ENCODE results near the gene STAMBPL1. TPM values are rescaled to one million over a fixed set of nuclear protein-coding genes. Genes with fewer than 3 reads are reported as not detected.
A peak's percentile ranks its signal among the peaks of the same experiment; 100 is the strongest.
"Not testable (repeated sequence)": the region's sequence is repeated elsewhere in the genome, so short reads cannot be mapped to it uniquely, and the experiment has no call there.

STAMBPL1 gene
- total RNA-seq: 1.8 TPM

DNA sequence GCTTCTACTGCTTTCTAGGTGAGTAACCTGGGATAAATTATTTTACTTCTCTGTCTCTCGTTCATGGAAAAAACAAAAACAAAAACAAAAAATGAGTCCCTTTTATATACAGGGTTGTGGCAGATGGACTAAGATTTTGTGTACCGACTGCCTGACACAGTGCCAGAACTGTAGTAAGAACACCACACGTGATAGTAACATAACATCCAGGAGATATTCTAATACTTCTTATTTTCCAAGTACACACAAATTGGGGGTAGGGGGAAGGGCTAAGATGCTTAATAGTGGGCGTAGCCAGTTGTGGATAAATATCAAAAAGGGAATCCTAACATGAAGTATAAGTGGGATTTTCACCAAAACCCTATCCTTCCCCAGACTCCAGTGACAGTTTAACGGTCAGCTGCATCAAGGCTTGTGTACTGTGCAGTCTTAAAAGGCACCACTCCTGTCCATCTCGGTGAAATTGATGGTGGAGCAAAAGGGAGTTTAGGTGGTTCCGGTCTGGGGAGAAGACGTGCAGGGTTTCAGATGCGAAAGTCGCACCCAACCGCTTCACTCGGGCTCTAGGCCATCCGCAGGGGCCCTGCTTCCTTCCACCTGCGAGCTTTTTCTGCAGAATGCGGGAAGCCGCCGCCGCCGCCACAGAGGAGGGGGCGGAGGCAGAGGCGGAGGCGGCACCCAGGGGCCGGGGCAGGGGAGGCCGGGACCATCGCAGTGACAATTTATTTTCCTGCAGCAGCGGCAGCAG is at the start of gene STAMBPL1:
Gene STAMBPL1, plus strand, starts transcription at position 712 of the 748 bp plus-strand sequence. CDS start 21,464 bp downstream, outside the sequence.
- peak; percentile 68 for ATAC-seq
- DNase-seq (ENCODE audit: low spot score): peak; percentile 62

DNA sequence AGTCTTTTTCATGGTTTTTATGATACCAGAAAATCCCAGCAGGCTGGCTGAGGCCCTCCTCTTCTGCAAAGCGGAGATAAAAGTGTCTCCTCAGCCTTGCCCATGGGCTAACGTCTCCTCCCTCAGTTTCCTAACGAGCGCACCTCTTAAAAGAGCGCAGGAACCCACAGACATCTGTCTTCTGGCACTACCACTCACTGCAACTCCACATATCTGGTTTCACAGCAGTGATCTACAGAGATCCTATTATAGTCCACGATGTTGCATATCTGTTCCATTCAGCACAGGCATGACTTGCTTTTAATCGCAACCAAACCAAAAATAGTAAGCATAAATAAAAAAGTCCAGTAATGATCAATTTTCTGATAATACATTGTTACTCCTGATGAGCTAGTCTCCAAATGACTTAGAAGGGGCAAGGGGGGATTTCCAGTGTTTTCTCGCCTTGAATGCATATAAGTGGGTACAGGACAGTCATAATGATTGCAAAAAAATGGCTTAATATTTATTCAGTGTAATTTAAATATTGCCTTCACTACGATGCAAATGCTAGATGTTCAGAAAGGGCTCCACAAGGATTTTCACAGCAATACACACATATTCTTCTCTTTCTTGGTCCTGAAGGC is 49.3 kb upstream of the STAMBPL1 start:
- DNase-seq (ENCODE audit: low spot score) (no peak), ATAC-seq (no peak)

DNA sequence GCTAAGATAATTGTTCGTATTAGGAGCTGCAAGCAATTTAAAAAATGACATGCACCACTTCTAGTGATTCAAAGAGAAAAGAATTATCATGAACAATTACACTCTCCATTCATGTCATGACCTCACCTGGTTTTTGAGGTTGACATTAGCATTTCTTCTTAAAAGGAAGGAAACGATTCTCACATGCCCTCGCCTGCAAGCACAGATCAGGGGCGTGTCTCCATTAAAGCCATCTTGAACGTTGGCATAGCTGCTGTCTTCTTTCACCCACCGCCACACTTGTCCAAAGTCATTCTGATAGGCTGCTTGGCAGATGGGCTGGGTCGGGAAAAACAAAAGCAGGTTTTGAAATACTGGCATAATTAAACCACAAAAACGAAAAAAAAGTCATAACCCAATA is 48.3 kb upstream of the STAMBPL1 start:
- ATAC-seq (no peak), DNase-seq (ENCODE audit: low spot score) (no peak)

- ATAC-seq: no peak
- DNase-seq (ENCODE audit: low spot score): no peak
Observed at GRCh38 chr10:88832376-88832775, 47.7 kb upstream of the STAMBPL1 start.

DNA sequence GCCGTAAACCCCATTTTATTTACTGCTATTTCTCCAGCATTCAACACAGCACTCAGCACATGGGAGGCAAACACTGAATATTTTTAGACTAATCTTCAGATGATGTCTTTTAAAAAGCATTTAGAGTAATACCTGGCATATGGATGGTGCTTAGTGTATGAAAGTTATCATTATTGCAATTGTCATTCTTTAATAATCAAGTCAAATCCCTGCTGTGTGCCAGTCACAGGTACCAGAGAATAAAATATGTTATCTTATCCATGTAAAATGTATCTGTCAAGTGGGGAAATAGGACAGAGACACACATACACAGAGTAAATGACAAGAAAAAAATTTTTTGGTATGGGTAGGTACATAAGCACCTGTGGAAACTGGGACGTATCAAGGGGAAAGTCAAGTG is 46.9 kb upstream of the STAMBPL1 start:
- DNase-seq (ENCODE audit: low spot score): no peak
- ATAC-seq: no peak

DNA sequence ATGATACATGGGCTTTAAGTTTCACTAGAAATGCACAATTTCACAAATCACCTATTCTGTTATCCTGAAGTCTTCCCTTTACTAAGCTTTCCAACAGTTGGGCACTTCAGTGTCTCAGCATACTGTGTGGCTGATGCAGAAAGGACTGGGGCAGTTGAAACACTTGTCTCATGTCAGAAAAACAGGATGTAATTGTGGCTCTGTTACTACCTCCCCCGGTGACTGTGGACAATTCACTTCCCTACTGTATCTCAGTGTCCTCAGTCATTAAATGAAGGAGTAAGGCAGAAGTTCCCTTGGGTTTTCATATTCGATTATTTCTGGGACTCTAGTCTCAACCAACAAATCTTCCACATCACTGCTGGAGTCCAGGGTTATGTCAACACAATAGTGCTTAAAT is 46.3 kb upstream of the STAMBPL1 start:
- DNase-seq (ENCODE audit: low spot score) (no peak), ATAC-seq (no peak)

DNA sequence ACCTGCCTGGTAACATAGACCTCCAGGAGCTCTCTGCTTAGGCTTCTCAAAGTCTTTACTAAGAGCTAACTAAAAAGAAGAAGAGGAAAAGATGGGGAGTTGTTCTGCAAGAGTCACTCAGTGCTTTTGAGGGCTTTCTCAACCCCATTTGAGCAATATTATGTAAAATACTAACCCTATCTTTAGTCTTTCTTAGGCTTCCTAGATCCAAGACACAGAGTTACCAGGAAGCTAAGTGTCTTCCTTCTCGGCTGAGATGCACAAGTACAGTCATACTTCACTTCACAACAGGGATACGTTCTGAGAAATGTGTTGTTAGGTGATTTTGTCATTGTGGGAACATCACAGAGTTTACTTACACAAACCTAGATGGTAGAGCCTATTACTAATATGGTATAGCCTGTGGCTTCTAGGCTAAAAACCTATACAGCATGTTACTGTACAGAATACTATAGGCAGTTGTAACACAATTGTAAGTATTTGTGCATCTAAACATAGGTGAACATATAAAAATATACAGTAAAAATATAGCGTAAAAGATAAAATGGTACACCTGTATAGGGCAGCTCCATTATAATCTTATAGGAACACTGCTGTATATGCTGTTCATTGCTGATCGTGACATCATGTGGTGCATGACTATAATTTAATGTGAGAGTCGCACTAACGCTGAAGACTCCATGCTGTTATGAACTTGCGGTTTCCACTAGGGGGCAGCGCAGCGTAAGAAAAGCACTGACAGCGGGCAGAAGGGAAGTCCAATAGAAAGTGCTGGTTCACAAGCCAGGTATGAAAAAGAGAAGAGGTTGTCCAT is 44.7 kb upstream of the STAMBPL1 start:
- ATAC-seq: peak; percentile 97
- peak; percentile 86 for DNase-seq (ENCODE audit: low spot score)

GRCh38 chr10:88835910-88836221 is 44.2 kb upstream of the STAMBPL1 start:
- ATAC-seq: peak; percentile 3

DNA sequence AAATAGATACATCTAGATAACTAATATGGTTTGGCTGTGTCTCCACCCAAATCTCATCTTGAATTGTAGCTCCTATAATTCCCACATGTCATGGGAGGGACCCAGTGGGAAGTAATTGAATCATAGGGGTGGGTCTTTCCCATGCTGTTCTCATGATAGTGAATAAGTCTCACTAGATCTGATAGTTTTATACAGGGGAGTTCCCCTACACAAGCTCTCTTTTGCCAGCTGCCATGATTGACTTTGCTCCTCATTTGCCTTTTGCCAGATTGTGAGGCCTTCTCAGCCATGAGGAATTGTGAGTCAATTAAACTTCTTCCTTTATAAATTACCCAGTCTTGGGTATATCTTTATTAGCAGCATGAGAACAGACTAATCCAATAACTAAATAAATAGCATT is 42.4 kb upstream of the STAMBPL1 start:
- not testable (repeated sequence) for ATAC-seq; DNase-seq (ENCODE audit: low spot score)

More at GRCh38 chr10:88835910-88836221, 44.2 kb upstream of the STAMBPL1 start:
- no peak for DNase-seq (ENCODE audit: low spot score)

GRCh38 chr10:88838766-88839350 is 41.2 kb upstream of the STAMBPL1 start:
- ATAC-seq: no peak

GRCh38 chr10:88840104-88840503 is 39.9 kb upstream of the STAMBPL1 start:
- ATAC-seq (peak; percentile 49), DNase-seq (ENCODE audit: low spot score) (no peak)

More at GRCh38 chr10:88838766-88839350, 41.2 kb upstream of the STAMBPL1 start:
- no peak for DNase-seq (ENCODE audit: low spot score)

DNA sequence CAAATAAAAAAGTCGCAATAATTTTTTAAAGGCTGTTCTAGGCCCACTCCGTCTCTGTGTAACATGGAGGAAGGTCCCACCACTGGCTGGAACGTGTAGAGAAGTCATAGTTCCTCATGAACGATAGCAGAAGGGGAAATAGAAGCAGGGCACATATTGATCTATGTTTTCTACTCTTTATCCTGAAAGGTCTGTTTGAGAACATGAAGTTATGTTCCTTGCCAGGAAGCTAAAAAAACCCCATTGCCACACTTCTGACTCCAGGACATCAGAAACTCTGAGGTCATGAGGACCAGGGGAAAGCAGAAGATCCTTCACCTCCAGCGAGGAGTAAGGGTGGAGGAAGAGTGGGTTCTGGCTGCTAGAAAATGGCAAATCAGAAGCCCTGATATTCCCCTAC is 39.2 kb upstream of the STAMBPL1 start:
- DNase-seq (ENCODE audit: low spot score) (peak; percentile 58), ATAC-seq (peak; percentile 72)

DNA sequence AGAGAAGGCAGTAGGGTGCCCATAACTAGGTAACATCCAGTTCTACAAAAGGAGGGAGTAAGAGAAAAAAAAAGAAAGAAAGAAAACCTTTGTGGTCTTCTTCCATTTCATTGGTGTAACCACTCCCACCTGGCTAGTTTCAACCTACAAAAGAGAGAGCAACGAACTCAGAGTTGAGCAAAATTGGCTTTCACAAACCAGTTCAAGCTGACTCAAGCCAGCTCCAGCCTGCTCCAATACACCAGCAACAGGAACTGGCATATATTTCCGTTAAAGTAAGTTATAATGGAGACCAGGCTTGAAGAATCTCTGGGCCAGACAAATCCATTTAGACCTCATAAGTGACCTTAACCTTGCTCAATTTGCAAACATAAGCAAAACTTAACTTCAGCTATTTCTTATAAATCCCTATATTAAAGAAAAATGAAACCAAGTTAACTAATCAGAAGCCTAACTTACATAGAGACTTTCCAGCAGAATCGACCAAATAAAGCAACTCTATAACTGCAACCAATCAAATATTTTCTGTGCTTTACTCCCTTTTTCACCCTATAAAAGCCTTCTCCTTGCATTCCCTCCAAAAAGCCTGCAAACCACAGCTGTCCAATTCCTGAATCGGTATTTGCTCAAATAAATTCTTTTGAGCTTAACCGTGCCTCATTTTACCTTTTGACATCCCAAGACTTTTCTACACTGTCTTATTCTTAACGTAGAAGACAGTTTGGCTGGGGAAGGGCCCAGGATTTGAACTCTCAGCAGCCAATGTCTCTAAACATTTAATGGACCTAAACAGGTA is 38.5 kb upstream of the STAMBPL1 start:
- ATAC-seq: peak; percentile 86
- DNase-seq (ENCODE audit: low spot score): peak; percentile 86

DNA sequence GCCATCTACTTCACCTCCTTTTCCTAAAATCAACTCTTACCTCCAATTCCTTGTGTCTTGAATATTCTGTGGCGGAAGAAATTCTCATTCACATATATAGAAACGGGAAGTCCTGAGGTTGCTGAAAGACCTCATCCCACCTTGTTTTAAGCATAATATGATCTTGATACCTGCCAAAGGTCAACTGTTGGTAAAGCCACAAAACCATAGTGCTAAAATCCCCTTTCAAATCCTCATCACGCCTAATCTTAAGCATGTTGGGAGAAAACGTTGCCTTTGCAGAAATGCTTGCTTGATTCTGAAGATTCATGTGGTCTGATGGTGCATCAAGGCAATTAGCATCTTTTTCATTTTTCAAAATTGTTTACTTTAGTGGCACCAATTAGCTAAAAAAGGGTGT is 36.9 kb upstream of the STAMBPL1 start:
- ATAC-seq (no peak), DNase-seq (ENCODE audit: low spot score) (no peak)

DNA sequence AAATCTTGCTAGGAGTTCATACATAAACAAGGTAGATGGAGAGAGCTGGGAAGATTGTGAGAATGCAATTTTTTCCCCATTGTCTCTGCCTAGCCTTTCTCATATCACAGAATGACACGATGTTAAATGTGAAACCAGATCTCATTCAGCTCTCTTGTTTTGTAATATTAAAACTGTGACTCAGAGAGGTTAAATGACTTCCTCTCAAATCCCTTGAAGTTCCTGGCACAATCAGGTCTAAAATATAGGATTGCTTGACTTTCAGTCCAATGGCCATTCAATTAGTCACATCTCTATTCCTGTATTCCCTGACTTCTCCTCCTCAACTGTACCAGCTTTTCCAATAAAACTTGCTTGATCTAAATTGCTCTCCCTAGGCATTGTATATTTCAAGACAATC is 31.5 kb upstream of the STAMBPL1 start:
- no peak for DNase-seq (ENCODE audit: low spot score)
- no peak for ATAC-seq

DNA sequence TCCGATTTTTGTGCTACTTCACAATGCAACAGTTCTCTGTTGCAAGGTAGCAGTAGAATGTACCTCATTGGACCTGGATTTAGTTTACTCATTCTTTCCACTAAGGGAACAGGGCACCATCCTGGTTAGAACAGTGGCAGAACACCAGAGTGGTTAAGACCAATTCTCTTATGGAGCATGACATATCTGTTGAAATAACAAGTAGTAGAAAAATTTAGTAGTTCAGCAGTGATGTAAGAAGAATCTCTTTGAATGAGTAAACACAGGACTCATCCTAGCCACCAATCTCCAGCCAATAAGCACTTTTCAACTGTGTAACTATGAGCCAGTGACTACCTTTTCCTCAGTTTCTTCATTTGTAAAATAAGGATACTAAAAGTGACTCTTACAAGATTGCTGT is 30.8 kb upstream of the STAMBPL1 start:
- no peak for DNase-seq (ENCODE audit: low spot score)
- ATAC-seq: no peak

- no peak for DNase-seq (ENCODE audit: low spot score)
- no peak for ATAC-seq
Observed at GRCh38 chr10:88850712-88851111, 29.3 kb upstream of the STAMBPL1 start.

DNA sequence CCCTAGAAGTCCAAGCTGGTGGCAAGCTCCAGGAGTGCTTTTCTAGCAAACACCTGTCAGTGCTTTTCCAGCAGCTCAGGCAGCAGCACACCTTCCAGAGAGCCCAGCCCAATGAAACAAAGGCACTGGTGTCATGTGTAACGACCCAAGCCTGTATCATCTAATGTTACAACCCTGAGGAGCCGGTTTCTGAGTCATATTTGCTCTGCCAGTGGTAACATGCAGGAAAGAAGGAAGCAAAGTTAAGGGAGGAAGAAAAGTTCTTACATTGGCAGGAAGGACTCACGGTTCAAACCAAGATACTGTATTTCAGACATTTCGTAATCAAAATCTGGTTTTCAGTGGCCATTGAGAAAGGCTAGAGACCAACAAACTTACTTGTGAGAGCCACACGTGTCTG is 28.3 kb upstream of the STAMBPL1 start, which contains the start of gene ANKRD22:
Gene ANKRD22, minus strand, starts transcription at position 139 of the 400 bp plus-strand sequence. CDS start 237 bp downstream, outside the sequence.
- DNase-seq (ENCODE audit: low spot score) (no peak), ATAC-seq (no peak)

DNA sequence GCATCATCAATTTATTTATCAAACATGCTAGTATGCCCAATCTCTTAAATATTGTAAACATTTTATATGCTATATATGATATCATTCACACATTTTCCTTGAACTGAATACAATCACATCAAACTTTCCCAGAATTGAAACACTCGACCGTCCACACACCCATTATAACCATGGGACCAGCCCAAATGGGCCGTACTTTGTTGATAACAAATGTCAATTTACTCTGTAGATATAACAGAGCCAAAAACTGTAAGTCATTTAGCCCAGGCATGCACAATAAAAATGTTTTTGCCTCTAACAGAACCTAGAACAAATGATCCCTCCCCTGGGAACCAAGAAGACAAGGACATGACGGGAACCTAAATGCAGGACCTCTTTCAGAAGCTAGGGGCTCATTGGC is 27.7 kb upstream of the STAMBPL1 start:
- no peak for DNase-seq (ENCODE audit: low spot score)
- no peak for ATAC-seq

DNA sequence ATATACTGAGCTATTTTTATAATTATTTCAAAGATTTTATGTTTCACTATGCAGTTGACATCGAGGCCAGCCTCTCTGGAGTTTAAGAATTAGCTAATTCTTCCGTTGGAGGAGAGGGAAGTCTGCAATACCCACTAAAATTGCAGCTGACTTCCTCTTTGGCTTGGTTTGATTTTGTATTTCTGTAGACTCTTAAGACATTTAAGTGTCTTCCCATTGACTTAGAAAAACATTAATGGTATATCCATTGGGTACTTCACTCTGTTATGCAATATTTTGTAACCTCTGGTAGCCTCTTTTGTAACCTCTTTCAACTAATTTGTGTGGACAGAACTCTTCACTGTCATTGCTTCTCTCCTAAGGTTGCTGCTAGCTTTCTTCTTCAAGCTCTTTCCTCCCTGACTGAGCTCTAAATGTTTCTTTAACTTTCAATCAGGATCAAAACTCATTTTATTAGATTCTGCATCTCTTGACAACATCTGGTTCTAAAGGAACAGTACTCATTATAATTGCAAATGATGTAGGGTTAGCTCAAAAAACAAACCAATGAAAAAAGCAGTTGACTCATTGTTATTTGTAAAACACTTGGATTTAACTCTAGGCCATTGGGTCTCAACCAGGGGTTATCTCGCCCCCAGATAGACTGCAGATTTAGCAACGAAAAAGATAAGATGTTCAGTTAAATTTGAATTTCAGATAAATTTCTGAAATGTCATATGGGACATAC is 26.7 kb upstream of the STAMBPL1 start:
- ATAC-seq: peak; percentile 80
- no peak for DNase-seq (ENCODE audit: low spot score)
